Left lobe of liver (tissue), 2 donors: ENCODE results near the gene RSBN1L. TPM values are rescaled to one million over a fixed set of nuclear protein-coding genes. Genes with fewer than 3 reads are reported as not detected.
"Not testable (repeated sequence)": the region's sequence is repeated elsewhere in the genome, so short reads cannot be mapped to it uniquely, and the experiment has no call there.

Experiments used
- ATAC-seq: fragments of 200-7000 bp; cut with Tn5 transposase; one replicate; pipeline ENCODE4 v1.9.1; 2020; ENCODE audit warnings: mild to moderate bottlenecking, moderate library complexity
- DNase-seq: peaks from one replicate; pipeline ENCODE4 v3.0.0-alpha.2; 2020; ENCODE audit warnings: low spot score
- total RNA-seq: library from RNA; stranded (reverse); gene quantifications from one replicate; pipeline ENCODE4 v1.2.1, GENCODE V29; 2021
- donor health status: DM: no; HTN: no; CAD: no; lungs with moderate emphysema.
- donor health status: DM: no; HTN: yes; CAD: no.

The RSBN1L gene
- total RNA-seq, 1 donor from 2014 or later, result 7.4 TPM

DNA sequence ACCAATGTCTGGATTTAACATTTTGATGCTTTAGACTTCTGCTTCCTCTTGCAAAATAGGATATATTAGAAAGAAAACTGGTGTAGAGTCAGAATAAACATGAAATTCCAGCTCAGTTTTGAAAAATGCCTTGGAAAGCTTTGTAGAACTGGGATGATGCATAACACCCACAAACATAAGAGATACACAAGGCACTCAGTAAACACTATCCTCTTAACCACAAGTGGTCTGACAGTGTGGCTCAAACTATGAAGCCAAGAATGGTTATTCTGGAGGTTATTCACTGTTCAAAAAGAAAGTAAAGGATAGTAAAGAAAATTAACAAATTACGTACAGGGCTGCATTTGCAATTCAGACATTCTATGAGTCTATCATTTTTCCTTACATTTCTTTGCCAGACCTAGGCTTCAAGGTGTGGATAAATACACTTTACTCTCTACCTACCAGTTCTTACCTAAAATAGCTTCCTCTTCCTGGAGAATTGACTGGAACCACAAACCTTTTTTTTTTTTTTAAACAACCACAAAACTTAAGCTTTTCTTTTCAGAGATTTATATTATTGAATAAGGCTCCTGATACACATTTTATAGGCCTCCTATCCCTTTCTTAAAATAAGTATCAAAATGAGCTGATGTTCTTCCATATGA is 9.0 kb upstream of the RSBN1L start:
- ATAC-seq, result no peak
- DNase-seq, result no peak

DNA sequence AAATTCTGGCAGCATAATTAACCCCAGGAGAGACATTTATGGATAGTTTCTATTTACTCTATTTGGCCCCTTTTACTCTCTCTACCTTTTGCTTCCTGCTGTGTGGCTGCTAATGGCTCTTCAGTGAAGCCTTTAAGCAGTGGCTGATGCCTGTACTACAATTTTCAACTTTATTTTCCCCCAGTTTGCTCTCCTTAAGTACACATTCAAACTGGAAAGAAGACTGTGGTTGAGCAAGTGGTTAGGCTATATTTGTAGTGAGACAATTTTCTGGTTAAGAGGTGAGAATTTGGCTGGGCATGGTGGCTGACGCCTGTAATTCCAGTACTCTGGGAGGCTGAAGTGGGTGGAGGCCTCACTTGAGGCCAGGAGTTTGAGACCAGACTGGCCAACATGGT is 8.5 kb upstream of the RSBN1L start:
- DNase-seq, result no peak
- ATAC-seq, result no peak

DNA sequence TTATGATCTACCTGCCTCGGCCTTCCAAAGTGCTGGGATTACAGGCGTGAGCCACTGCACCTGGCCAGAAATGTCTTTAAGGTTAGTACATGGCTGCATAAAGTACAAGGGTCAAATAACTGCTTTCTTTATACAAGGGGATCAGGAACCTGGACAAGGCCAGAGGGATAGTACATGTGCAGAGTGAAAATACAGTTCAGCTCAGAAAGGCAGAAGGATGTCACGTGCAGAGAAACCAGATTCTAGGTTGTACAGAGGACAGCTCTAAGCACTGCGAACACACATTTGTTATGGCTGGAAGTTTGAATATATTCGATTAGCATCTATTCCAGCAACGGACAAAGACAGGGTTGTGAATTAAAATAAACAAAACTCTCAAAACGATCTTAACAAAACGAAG is 6.0 kb upstream of the RSBN1L start:
- DNase-seq (no peak), ATAC-seq (peak; percentile 56)

DNA sequence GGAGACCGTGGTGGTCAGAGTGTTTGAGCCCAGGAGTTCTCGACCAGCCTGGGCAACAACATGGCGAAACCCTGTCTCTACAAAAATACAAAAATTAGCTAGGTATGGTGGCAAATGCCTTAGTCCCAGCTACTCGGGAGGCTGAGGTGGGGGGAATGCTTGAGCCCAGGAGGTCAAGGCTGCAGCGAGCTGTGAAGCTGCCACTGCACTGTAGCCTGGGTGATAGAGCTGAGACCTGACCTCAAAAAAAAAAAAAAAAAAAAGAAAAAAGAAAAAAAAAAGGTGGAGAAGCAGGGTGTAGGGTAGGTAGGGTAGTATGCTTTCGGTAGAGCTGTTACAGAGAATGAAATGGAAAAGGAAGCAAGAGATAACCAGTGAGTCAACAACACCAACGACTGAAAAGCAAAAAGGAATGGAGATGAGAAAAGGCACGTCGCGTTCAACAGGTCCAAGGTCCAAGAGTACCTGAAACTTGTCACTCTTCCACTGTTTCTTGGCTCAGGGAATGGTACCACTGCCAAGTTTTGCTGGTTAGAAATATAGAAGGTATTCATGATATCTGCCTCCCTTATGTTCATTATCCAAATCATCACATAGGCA is 4.3 kb upstream of the RSBN1L start:
- peak; percentile 47 for ATAC-seq

DNA sequence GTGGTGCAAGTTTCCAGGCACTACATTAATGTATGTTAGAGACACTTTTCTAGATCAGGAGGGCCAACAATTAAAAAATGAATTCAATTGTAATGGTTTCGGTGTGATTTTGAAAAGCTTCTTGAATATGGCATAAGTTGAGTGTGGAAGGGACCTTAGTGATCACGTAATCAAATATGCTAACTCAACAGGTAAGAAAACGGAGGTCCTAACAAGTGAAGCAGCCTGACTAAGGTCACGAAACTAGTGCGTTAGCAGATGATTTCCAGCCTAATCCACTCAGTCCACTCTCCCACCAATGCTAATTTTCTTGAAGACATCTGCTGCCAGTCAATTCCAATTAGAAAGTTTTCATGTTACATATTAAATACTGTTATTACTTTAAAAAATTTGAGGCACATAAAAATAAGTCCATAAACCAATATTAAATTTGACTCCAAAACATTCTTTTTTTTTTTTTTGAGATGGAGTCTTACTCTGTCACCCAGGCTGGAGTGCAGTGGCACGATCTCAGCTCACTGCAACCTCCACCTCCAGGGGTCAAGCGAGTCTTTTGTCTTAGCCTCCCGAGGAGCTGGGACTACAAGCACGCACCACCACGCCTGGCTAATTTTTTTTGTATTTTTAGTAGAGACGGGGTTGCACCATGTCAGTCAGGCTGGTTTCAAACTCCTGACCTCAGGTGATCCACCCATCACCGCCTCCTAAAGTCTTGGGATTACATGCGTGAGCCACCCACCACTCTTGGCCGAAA is 2.3 kb upstream of the RSBN1L start:
- ATAC-seq (no peak), DNase-seq (no peak)

More for the DNA sequence above, 4.3 kb upstream of the RSBN1L start:
- peak; percentile 81 for DNase-seq

DNA sequence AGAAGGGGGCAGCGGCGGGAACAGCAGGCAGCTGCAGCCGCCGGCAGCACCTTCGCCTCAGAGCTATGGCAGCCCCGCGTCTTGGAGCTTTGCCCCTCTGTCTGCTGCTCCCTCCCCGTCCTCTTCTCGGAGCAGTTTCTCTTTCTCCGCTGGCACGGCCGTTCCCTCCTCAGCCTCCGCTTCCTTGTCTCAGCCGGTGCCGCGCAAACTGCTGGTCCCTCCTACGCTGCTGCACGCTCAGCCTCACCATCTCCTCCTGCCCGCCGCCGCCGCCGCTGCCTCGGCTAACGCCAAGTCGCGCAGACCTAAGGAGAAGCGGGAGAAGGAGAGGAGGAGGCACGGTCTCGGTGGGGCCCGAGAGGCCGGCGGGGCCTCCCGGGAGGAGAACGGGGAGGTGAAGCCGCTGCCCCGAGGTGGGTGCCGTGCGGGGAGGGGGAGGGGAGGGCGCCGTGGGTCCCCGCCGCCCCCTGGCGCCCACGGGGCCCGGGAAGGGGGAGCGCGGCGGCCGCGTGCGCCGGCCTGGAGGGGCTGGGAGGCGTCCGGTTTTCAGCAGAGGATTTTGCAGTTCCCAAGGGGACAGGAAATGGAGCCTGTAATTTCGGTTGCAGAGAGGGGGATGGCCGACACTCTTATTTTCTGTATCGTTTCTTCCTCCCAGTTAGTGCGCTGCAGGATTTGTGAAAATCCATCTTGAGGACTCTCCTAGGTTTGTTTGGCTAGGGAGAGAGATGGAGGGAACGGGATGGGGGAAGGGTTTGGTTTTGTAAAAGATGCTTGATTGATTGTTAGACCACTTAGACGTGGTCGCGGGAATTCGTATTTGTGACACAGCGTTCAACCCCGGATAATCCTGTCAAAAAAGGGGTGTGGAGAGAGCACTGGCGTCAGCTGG is 630 bp downstream of the RSBN1L start:
- ATAC-seq (peak; percentile 47), DNase-seq (peak; percentile 65)

DNA sequence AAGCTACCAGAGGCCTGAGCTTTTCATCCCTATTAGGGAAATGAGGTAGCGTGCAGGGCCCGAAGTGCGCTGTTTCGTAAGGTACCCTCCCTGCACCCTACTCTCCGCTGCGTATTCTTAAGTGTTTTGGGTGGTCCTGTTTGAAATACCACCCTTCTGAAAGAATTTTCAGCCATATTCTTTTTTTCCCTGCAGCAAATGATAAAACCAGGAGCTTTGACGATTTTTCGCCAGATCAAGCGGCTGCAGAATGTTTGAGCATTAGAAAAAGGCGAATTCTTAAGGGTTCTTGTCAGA is 1.2 kb downstream of the RSBN1L start:
- peak; percentile 50 for ATAC-seq
- peak; percentile 64 for DNase-seq

DNA sequence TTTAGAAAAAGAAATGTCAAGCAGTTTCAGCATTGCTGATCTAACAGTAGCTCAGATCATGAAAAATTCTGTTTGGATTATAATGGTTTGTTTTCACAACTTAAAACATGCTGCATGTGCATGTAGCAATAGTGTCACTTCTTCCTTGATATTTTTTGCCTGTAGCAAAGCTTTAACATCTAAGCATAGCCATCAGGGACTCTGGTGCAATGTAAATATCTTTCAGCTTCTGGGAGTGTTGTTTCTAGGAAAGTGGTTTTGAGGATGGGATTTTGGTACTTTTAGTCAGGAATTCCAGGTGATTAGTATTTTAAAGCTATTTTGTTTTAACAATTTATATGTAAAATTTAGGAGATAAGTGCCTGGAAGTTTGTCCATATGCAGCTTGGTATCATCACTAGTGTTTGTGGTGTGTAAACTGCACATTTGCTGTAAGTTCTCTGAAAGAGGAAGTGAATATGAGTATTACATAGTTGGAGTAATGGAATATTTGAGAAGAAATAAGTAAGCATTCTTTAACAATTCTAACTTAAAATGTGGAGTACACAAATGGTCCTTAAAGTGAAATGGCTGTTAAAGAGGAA is 1.9 kb downstream of the RSBN1L start:
- DNase-seq, result no peak

DNA sequence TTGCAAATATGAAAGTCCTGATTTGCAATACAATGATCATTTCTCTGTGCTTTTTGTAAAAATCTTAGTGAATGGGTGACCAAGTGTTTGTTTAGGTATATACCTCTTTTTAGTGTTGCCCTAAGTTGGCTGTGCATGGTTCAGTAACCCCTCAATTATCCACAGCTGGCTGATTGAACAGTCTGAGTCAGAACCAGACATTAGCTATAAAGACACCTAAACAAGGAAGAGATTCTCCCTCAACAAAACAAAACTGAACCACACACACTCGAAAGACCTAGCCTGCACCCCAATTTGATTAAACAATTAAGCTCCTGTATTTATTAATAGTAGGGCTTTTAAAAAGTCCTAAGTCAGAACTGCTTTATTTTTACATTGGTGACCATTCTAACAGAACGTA is 2.8 kb downstream of the RSBN1L start:
- ATAC-seq (no peak), DNase-seq (no peak)

More for the DNA sequence above, 1.9 kb downstream of the RSBN1L start:
- ATAC-seq, result no peak

DNA sequence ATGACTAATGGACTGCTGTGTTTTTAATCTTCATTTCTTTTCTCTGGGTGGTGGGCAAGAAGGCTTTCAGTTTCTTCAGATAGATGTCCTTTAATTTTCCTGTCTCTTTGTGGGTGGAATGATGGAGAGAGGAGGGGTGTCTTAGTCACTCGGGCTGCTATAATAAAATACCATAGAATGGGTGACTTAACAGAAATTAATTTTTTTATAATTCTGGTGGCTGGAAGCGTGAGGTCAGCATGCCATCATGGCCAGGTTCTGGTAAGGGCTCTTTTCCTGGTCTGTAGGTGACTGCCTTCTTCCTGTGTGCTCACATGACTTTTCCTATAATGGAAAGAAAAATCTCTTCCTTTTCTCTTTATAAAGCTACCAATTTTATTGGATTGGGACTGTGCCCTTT is 6.3 kb downstream of the RSBN1L start:
- DNase-seq, result no peak
- no peak for ATAC-seq

DNA sequence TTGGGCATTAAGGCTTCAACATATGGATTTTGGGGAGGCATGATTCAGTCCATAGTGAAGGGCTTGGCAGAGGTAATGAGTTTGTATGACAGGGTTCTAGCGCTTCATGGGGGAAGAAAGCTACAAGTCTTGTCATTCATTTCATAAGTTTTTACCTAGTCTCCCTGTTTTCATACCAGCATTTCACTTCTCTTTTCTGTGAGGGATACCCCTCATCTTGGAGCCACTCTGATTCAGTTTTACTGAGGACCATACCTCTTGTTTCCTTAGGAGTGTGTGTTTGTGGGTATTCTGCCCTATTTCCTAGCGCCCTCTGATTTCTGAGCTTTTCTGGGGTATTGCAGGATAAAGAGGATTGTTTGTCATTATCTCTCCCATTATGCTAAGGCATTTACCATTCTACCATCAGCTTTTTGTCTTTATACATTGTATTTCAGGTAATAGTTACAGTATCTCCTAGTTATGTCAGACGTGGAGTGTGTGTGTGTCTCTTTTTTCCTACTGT is 6.8 kb downstream of the RSBN1L start:
- ATAC-seq, result no peak
- no peak for DNase-seq

DNA sequence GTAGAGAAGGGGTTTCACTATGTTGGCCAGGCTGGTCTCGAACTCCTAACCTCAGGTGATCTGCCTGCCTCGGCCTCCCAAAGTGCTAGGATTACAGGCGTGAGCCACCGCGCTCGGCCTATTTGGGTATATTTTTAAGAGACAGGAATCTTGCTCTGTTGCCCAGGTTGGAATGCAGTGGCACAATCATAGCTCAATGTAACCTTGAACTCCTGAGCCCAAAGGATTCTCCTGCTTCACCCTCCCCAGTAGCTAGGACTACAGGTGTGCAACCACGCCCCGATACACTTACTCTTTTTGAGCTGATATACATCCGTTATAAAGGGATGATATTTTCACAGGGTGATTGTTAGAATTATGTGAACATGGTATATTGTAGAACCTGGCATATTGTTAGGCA is 7.4 kb downstream of the RSBN1L start:
- peak; percentile 33 for ATAC-seq
- DNase-seq, result not testable (repeated sequence)

DNA sequence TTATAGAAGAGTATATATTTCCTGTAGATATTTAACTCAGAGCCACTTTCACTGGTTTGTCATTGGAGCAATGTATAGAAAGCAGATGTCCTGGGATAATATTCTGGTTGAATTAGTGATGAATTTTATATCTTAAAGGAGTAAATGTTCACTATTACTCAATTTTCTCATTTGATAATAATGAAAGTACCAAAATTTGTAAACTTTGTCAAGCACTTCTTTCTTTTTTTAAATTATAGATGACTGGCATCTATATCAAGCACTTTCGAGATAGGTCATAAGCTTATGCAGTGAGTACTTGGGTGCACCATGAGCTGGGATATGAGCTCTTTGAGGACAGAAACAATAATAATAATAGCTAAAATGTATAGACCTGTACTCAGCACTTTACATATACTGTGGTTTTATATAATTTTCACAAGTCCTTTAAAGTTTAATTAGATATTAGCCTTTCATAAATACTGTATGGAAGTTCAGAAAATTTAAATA is 11.3 kb downstream of the RSBN1L start:
- DNase-seq, result no peak
- no peak for ATAC-seq

DNA sequence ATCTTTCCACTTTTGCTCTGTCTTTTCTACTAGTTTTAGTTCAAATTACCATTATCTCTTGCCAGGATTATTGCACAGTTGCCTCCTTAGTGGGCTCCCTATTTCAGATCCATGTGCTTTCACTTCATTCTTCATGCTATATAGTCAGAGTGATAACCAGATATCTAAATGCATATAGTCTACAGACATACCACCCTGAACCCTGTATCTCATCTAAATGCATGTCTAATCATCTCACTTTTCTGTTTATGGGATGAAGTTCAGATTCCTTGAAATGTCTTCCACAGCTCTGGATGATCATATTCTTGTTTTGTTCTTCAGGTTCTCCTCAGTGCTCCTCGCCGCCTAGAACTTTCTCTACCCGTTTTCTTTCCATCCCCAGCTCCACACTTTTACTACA is 13.8 kb downstream of the RSBN1L start:
- DNase-seq (no peak), ATAC-seq (no peak)

DNA sequence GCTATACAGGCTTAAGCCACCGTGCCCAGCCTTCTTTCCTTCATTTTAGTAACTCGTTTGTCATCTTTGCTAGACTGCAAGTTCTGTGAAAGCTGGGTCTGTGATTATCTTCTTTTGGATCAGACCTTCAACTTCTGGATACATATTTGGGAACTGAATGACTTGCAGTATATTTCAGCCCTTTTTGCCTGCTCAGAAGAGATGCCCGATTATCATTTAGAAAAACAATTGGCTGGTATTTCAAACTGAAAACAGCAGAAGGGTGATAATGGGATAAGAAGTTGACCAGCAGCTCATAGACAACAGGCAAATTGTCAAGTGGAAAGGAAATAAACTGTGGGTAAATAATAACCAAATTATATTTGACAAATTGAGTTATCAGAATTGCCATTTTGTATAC is 14.6 kb downstream of the RSBN1L start:
- ATAC-seq, result no peak
- DNase-seq, result no peak

DNA sequence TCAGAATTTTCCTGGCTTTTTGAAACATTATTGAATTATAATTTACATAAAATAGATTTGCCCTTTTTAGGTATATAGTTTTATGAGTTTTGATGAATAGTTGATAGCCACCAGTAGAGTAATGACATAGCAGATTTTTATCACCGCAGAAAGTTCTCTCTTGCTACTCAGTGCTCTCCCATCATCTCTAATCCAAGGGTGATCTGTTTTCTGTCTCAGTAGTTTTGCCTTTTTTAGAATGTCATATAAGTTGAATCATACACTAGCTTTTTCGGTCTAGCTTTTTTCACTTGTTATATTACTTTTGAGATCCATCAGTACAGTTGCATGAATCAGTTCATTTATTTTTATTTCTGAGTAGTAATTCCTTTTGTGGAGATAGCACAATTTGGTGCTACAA is 17.9 kb downstream of the RSBN1L start:
- ATAC-seq (no peak), DNase-seq (no peak)

DNA sequence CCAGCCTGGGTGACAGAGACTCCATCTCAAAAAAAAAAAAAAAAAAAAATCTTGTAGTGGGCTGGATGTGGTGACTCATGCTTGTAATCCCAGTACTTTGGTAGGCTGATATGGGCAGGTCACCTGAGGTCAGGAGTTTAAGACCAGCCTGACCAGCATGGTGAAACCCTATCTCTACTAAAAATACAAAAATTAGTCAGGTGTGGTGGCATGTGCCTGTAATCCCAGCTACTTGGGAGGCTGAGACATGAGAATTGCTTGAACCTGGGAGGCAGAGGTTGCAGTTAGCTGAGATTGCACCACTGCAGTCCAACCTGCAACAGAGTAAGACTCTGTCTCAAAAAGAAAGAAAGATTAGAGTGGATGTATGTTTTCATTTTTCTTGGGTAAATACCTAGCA is 18.7 kb downstream of the RSBN1L start:
- DNase-seq, ATAC-seq: not testable (repeated sequence)

DNA sequence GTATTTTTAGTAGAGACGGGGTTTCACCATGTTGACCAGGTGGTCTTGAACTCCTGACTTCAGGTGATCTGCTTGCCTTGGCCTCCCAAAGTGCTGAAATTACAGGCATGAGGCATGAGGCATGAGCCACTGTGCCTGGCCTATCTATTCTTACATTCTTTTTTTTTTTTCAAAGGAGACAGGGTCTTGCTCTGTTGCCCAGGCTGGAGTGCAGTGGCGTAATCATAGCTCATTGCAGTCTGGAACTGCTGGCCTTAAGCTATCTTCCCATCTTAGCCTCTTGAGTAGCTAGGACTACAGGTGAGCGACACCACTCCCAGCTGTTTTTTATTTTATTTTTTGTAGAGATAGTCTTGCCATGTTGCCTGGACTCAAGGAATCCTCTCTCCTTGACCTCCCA is 20.5 kb downstream of the RSBN1L start:
- ATAC-seq, result no peak
- DNase-seq, result no peak

DNA sequence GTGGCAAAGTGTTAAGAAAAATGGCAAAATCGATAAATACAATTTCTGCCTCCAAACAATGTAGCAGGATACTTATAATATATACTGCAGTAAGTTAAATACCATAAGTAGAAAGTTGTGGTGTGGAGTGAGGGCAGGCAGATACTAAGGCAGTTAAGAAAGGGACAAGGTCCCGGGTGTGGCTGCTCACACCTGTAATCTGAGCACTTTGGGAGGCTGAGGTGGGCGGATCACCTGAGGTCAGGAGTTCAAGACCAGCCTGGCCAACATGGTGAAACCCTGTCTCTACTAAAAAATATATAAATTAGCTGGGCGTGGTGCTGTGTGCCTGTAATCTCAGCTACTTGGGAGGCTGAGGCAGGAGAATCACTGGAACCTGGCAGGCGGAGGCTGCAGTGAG is 21.3 kb downstream of the RSBN1L start:
- ATAC-seq, DNase-seq: not testable (repeated sequence)

DNA sequence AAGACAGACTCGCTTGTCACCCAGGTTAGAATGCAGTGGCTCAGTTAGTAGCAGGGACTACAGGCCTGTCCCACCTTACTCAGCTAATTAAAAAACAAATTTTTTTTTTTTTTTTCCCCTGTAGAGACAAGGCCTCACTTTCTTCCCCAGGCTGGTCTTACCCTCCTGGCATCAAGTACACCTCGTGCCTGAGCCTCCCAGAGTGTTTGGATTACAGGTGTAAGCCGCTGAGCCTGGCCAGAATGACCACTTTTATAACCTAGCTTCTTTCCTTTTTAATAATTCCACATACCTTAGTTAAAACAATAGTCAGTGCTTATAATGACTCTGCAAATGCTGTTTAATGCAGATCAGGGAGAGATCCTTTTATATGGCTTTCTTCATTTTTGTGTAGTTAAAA is 31.3 kb downstream of the RSBN1L start:
- DNase-seq (no peak), ATAC-seq (no peak)
